ENCODE measurements around the gene AFAP1.

GRCh38 chr4:7837597-7838135, 102.0 kb downstream of the AFAP1 start:
- no peak for TF ChIP-seq ZNF274 (IDR thresholded peaks at IDR 0.05; ENCODE audit: low read depth, low read length)
- TF ChIP-seq YY1 (IDR thresholded peaks at IDR 0.05; ENCODE audit: insufficient read depth, insufficient read length): no peak
- TF ChIP-seq SUZ12 (IDR thresholded peaks at IDR 0.05; ENCODE audit: extremely low read depth, insufficient read depth, insufficient read length): no peak
